Stimulated activated CD8-positive, alpha-beta memory T cell treated with anti-CD3 and anti-CD28 coated beads, Interleukin-15, amount 100 ng/mL, for 1 hour (primary cell): ENCODE data around the gene APOO.

Experiments used
- DNase-seq: peaks from one replicate; pipeline ENCODE4 v3.0.0-alpha.2; 2020; ENCODE audit warnings: low read depth

Gene APOO

DNA sequence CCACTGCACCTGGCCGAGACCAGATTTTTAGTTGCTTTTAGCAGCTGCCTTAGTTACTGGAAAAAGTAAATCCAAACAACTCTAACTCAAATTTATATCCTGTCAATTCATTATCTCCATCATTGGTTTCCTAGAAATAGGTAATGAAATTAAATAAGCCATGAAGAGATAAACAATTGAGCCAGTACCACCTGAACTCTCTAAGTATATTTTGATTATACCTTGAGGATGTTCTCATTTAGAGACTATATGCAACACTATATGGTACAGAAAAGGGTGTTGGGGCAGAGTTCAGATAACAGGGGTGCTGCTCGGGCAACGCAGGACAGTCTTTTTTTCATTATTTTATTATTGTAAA, 89.8 kb downstream of the APOO start:
- DNase-seq: no peak

DNA sequence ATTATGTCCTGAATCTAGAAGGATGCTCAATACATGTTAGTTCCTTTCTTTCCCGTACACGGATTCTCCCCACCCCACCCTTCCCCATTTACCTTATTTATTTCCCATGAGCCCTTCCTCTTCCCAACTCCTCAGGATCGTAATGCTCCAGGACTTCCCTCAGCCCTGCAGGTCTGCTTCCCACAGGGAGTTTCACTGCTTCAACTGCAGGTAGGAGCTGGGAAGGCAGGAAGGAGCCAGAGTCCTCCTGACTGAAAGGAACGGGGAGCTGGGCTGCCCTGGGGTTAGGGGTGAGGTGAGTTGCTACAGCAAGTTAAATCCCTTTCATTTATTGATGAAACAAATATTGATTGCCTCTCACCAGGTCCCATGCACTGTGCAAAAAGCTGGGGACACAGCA, 91.6 kb downstream of the APOO start:
- DNase-seq: no peak

DNA sequence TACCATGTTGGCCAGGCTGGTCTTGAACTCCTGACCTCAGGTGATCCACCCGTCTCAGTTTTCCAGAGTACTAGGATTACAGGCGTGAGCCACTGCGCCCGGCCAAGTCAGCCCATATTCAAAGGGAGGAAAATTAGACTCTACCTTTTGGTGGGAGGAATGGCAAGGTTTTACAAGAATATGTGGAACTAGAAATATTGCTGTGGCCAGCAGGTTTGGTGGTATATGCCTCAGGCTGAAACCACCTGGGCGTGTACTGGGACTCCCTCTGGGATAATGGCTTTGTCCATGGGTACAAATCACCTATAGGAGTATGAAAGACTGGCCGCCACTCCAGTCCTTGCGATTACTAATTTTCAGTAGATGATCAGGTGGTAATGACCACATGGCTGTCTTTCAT, 92.4 kb downstream of the APOO start:
- no peak for DNase-seq

DNA sequence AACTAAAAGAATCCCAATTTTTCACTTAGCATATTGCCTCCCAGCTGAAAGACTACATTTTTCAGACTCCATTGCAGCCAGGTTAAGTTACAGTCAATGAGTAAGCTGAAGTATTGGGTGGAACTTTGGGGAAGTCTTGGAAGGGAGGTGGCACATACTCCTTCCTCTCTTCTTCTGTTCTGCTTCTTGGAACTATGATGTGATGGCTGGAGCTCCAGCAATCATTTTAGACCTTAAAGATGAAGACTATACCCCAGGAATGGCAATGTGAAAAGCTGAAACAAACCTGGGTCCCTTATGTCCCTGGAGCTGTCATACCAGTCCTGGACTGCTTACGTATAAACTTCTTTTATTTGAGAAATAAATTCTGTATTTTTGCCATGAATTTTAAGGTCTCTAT, 93.9 kb downstream of the APOO start:
- DNase-seq: no peak

DNA sequence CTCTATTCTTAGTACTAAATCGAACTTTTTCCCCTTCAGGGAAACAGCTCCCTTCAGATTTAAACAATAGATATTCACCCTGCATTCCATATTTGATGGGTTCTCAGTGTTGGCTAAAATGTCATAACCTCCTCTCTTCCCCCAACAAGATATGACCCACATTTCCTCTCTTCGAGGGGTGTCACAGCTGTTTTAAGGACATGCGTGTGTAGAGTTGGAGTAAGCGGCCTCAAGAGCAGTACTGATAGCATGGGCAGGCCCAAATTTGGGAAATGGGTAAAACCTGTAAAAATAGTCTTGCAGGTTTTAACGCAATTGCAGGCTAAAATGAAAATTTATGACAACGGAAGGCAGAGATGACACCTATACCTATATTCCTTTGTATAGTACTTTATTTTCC, 96.1 kb downstream of the APOO start:
- DNase-seq: no peak

DNA sequence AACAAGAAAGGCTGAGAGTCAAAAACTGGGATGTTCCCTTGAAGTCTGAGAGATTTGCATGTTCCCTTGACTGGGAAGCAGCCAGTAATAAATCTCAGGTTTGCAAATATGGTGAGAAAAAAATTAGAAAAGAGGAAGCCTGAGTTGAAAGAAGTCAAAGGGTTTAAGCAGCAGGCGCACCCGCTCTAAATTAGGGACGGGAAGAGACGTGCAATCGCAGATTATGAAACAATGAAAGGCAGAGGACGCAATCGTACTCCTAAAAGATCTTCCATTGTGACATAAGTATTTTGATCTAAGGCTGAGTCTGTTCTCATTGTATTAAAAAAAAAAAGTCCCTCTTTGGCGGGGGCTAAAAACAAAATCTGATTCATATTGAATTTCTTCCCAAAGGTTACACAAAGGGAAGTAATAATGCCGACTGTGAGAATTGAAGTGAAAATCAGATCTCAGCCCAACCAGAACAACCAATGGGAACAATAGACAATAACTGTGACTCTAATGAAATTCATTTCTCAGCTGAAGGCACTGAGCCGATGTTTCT, 96.6 kb downstream of the APOO start:
- DNase-seq: no peak

DNA sequence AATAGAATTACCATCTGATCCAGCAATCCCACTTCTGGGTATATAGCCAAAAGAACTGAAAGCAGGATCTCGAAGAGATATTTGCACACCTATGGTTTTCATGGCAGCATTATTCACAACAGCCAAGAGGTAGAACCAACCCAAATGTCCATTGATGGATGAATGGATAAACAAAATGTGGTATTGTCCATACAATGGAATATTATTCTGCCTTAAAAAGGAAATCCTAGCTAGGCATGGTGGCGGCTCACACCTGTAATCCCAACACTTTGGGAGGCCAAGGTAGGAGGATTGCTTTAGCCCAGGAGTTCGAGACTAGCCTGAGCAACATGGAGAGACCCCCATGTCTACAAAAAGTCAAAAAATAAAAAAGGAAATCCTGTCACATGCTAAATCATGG, 97.5 kb downstream of the APOO start:
- no peak for DNase-seq

DNA sequence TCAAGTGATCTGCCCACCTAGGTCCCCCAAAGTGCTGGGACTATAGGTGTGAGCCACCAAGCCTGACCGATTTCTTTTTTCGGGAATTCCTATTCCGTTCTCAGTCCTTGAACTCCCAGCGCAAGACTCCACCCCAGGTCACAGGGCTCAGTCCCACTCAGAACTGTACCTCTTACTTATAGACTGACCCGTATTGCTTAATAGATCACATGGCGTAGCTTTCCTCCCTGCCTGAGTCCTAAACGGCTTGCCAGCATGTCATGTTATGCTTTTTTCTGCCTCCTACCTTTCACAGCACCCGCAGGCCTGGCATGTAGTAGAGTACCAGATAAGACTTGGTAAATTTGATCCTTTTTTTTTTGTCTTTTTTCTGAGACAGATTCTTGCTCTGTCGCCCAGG, 102.3 kb downstream of the APOO start:
- DNase-seq: no peak

DNA sequence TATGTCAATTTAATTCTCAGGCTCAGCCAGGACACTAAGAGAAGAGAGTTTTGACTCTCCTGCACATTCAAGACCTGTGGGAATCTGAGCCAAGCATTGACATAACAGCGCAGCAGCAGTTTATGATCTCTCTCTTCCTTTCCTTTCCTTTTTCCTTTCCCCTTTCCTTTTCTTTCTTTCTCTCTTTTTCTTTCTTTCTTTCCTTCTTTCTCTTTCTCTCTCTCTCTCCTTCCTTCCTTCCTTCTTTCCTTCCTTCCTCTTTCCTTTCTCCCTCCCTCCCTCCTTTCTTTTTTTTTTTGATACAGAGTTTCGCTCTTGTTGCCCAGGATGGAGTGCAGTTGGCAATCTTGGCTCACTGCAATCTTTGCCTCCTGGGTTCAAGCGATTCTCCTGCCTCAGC, 103.2 kb downstream of the APOO start:
- no peak for DNase-seq

DNA sequence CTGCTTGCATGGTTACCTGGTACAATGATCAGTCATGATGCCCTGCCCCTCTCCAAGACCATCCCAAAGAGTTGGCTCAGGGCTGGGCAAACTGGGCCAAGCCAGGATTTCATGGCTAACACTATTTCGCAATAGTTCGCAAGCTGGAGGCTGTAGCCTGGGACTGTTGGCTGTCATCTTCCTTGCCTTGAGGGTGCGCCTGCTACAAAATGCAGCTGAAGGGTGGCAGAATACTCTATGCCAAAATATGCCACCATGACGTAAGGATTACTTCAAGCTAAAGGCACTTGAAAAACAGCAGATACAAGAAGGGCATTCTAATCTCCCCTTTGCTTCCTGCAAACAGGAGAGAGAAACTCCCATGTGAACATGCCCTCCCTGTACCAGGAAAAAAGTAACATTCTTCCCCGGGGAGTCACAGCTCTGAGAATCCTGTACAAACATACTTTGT, 103.8 kb downstream of the APOO start:
- DNase-seq: no peak

DNA sequence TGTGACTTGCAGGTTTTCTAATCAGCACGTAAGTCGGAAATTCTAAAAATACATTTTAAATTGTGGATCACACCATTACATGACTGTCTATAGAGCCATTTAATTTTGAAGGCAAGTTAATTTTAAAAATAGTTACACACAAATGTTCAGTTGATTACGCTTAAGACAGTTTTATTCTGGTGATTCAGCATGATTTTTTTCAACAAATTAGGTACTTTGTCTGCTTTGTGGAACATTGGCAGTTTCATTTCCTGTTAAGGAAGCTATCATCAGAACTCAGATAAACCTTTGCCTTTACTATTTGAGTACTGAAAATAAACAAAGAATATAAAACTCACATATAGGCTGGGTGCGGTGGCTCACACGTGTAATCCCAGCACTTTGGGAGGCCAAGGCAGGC, 105.3 kb downstream of the APOO start:
- DNase-seq: no peak

DNA sequence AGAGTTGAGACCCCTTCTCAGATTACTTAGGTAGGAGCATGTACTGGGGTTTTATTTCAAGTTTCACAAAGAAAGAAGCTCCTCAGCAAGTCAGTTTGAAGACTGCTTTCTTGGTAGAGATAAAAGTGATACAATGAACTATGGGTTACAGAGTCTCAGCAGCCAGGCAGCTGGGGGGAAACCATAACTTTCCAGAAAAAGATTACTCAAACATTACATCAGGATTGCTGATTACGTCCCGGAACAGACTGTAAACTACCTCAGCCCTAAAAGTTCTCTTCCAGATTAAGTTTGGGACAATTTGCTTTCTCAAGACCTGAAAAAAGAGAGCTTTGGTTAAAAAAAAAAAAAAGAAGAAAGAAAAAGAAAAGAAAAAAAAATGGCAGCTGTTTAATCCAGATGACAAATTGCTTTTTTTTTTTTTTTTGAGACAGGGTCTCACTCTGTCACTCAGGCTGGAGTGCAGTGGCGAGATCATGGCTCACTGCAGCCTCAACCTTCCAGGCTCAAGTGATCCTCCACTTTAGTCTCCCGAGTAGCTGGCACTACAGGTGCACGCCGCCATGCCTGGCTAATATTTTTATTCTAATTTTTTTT, 108.2 kb downstream of the APOO start:
- DNase-seq: no peak

DNA sequence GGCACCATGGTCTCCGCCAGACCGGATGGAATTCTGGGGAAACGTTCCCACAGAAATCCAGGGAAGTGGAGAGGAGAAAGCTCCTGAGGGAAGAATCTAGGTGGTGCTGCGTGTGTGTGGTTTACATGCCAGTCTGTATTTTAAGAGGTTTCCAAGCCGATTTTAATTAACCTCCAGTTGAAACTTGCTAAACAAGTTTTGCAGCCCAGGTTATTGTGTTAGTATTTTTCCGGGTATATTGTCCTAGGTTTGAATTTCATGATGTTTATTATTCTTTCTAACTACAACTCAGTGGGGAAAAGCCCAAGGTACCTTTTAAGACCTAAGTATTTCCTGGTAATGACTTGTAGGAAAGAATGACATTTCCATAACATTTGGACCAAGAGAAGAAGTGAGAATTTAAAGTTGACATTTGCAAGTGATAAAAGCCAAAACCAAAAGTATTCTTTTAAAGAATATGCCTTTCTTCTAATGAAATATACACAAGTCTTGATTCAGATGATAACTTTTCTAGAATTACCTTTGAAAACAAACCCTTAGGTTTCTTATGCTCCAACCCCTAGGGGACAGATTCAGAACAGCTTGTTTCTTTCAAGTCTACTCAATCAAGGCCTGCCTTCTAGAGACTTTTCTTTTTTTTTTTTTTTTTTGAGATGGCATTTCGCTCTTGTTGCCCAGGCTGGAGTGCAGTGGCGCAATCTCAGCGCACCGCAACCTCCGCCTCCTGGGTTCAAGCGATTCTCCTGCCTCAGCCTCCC, 110.2 kb downstream of the APOO start:
- DNase-seq: no peak

DNA sequence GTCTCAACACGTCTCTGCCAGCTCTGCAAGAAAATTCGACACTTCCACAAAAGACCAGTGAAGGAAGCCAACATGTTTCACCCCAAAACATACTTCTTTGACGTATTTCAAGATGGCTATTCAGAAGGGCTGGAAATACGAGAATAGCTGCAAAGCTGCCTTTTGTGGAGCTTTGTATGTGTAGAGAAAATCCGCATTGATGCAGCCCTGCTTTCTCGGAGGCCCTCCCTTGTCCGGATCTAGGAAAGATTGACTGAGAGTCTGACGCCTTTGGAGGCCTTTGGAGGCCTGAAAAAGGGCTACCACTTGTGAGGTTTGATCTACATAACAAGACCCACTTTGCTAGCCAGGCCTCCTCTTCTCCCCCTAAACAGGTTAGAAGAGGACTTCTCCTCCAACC, 112.5 kb downstream of the APOO start:
- DNase-seq: no peak

DNA sequence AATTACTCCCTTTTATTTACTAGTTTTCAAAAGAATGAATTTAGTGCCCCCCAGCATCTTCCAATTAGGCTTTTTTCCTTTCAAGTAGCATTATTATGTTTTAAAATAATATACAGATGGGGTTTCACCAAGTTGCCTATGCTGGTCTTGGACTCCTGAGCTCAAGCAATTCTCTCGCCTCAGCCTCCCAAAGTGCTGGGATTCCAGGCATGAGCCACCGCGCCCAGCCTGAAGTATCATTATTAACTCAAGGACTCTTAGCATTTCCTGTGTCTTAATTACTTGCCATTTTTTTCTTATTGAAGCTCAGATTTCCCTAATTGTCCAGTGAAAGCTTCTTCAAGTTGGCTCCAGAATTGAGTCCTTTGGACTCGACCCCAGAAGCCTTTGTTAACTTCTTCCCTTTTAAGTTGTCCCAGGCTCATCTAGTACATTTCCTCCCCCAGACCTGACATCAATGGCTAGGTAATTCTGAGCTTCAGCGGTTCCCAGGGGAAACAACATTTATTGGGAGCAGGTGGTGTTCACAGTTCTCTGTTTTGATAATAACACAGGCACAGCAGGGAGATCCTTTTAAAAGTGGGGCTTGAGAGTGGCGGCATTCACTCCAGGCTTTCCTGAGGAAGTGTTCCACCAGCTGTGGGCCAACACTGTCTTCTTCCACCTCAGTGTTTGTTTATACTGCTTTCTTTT, 114.7 kb downstream of the APOO start:
- no peak for DNase-seq

DNA sequence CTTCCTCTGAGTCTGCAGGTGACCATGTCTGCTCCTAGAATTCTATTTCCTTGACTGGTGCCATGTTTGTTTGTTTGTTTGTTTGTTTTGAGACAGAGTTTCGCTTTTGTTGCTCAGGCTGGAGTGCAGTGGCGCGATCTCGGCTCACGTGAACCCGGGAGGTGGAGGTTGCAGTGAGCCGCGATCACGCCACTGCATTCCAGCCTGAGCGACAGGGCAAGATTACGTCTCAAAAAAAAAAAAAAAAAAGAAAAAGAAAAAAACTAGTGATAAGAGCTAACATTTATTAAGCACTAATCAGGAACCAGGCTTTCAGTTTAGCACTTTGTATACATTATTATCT, 117.6 kb downstream of the APOO start:
- no peak for DNase-seq

DNA sequence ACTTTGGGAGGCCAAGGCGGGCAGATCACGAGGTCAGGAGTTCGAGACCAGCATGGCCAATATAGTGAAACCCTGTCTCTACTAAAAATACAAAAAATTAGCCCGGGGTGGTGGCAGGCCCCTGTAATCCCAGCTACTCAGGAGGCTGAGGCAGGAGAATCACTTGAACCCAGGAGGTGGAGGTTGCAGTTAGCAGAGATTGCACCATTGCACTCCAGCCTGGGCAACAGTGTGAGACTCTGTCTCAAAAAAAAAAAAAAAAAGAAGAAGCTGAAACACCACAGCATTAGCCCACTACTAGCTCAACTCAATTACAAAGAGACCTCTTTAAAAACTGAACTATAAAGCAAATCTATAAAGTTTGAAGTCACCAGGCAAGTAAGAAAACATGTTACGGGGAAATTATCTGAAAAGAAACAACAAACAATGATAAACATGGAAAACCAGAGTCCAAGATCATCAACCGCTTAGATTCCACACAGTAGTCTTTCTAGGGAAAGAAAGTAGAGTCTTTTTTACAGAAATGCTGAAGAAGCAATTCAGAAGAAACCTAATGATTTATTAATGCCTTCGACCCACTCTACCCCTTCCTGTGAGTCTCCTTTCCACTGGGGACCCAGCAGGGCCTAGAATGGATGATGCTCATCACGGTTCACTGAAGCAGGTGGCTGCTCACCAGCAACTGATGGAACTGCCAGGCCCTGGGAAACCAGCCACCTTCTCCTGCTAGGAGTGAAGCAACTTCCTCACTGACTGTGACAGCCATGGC, 118.2 kb downstream of the APOO start:
- DNase-seq: no peak

DNA sequence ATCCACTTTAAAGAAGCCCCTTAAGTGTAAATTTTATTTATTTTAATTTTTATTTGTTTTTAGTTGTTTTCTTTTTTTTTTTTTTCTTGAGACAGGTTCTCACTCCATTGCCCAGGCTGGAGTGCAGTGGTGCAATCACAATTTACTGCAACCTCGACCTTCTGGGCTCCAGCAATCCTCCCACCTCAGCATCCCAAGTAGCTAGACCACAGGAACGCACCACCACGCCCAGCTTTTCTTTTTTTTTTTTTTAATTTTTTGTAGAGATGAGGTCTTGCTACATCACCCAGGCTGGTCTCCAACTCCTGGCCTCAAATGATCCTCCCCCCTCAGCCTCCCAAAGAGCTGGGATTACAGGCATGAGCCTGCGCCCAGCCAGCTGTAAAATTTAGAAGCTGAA, 118.8 kb downstream of the APOO start:
- DNase-seq: no peak

DNA sequence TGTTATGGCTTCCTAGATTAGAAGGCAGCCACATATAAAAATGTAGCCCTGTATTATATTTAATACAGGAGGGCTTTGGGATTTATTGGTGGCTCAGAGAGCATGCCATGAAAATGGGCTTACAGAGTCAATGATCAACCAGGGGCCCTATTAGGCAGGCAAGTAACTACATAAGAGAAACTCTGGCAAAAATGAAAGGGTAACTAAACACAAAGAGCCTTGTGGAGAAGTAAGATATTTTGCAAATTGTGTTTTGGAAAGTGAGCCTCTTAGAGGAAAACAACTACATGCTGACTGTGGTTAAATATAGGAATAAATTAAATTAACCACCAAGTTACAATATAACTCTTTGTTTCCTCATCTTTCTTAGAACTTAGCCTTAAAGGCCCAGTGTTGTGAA, 119.2 kb downstream of the APOO start:
- no peak for DNase-seq

DNA sequence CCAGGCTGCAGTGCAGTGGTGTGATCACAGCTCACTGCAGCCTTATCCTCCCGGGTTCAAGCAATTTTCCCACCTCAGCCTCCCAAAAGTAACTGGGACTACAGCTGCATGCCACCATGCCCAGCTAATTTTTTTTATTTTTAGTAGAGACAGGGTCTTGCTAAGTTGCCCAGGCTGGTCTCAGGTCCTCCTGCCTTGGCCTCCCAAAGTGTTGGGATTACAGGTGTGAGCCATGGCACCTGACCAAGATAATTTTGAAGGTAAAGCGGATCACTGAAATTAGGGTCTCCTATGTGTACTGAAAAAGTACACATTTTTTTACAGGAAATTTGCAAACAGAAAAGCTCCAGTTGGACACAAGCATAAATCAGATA, 120.0 kb downstream of the APOO start:
- DNase-seq: no peak

DNA sequence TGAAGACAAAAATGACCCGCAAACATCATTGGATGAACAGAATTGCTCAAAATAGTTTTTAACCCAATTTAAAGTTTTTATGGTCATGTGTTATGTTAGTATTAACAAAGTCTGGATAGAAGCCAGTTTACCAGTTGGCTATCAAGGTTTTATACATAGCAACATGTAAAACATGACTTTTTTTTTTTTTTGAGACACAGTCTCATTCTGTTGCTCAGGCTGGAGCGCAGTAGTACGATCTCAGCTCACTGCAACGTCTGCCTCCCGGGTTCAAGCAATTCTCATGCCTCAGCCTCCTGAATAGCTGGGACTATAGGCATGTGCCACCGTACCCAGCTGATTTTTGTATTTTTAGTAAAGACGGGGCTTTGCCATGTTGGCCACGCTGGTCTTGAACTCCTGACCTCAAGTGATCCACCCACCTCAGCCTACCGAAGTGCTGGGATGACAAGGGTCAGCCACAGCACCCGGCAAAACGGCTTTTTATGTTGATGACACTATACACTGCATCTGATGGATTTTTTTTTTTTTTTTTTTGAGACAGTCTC, 121.4 kb downstream of the APOO start:
- DNase-seq: no peak

DNA sequence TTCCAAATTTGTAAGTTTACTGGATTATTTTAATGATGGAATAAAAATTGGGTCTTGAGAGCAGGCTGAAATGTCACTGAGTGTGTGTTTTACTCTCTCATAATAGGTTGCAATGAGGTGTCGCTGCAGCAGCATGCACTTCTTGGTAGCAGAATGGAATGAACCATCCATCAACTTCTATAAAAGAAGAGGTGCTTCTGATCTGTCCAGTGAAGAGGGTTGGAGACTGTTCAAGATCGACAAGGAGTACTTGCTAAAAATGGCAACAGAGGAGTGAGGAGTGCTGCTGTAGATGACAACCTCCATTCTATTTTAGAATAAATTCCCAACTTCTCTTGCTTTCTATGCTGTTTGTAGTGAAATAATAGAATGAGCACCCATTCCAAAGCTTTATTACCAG, 122.2 kb downstream of the APOO start:
- DNase-seq: no peak
